Hindlimb muscle (tissue), 1 donor: ENCODE results near the gene TNS3. TPM values are rescaled to one million over a fixed set of nuclear protein-coding genes. Genes with fewer than 3 reads are reported as not detected.

ENCODE experiments used
- DNase-seq: peaks from one replicate; pipeline ENCODE4 v3.0.0-alpha.2; 2013
- polyA plus RNA-seq: library from polyadenylated mRNA; unstranded; fragments of 120-200 nt; gene quantifications from one replicate; pipeline ENCODE4 v1.2.1, GENCODE V29; 2013; ENCODE audit not compliant: insufficient read length

TNS3 gene
- polyA plus RNA-seq, 1 donor: 24.9 TPM

DNA sequence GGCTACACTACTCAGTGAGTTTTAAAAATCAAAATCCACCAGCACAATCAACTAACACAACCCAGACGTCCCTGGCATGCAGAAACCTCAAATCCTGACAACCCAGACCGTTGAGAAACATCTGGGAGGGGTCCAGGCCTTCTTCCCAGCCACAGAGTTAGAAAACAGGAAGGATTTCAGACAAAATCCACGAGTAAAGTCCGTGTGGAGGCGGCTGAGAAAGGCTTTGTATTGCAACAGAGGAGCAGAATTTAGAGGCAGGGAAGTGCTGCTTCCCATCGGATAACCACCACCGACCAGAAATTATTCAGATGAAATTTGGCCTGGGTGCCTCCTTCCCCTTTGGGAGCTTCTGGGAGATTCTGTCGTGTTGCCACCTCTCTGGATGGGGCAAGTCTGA is 61.5 kb downstream of the TNS3 start:
- no peak for DNase-seq

DNA sequence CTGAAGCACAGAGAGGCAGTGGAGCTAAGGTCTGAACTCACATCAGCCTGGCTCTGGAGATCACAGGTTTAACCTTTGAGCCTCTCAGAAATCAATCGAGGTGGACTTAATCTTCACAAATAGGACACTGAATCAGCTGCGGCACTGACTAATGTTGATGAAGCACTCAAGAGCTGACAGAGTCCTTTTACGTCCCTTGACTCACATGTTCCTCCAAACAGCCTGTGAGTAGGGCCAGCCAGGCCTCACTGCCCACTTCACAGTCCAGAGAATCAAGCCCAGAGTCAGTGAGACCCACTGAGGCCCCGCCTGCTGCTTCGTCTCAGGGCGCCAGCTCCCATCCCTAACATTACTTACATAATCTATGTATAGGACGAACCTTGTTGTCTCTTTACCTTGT is 63.1 kb downstream of the TNS3 start:
- no peak for DNase-seq

DNA sequence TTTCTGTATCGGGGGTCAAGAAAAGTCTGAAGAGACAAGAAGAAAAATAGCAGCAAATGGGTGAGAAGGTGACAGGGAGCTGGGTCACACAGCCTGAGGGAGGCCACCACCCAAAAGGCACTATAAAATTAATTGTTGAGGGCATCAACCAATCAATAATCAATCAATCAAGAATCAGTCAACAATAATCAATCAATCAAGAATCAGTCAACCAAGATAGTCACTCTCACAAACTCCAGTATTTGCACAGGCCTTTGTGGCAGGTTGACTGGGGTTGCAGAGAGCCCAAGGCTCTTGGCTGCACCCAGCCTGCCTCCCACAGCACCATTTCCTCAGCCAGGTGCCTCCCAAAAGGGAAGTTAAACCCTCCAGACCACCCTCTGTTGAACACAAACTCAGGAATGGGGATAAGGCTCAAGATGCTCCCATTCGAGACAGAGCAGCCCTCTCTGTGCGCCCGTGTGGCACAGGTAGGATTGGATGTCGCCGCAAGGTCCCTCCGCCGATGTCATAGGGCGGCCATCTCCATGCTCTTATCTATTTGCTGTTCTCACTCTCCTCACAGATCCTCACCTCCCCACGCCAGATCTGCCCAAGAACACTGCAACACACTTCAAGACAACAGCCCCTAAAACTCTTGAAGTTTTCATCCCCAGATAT is 64.0 kb downstream of the TNS3 start:
- DNase-seq: no peak

DNA sequence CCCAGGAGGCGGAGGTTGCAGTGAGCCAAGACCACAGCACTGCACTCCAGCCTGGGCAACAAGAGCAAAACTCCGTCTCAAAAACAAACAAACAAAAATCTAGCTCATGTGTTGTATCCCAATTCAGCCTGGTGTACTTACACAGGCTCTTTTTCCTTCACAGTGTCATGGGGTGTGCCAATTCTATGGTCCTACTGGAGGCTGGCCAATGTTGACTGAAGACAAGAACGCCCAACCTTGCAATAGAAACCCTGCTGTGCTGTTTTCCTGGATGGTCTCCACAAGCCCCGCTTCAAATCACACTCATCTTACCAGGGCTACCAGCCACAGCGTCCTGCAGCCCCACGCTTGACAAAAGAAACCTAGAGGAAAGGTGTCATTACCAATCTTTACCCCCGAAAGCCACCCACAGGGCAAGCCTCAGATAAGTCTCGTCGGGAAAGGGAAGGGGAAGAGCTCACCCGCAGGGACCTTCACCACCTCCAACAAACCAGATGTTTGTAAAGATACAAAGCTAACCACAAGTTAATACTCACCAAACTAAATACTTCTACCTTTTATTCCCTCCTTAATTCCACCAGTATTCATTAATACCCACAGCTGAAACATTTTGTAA is 64.8 kb downstream of the TNS3 start:
- DNase-seq: no peak

DNA sequence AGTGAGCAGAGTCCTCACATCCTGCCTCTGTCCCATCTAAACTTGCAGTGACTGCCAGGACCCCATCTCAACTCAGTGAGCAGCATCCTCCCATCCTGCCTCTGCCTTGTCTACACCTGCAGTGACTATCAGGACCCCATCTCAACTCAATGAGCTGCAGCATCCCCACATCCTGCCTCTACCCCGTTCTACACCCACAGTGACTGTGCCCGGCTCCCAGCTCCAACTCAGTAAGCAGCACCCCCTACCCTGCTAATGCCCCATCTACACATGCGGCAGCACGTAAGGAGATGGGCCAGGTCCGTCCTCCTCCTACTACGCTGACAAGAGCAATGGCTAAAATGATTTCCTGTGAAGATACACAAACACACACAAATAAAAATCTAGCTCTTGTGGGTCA is 65.5 kb downstream of the TNS3 start:
- DNase-seq: no peak

DNA sequence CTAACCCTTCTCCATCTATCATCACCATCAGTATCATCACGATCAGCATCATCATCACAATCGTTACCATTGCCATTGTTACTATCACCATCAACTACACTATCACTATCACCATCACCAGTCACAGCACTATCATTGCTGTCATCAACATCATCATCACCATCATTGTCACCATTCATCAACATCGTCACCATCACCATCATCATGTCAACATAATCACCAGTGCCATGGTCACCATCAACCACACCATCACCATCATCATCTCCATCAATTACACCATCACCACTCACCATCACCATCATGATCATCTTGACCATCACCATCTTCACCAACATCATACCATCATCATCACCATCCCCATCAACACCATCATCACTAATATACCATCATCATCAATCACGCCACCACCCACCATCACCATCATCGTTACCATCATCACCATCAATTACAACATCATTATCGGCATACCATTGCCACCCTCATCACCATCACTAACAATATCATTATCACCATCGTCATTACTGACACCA is 66.5 kb downstream of the TNS3 start:
- no peak for DNase-seq

DNA sequence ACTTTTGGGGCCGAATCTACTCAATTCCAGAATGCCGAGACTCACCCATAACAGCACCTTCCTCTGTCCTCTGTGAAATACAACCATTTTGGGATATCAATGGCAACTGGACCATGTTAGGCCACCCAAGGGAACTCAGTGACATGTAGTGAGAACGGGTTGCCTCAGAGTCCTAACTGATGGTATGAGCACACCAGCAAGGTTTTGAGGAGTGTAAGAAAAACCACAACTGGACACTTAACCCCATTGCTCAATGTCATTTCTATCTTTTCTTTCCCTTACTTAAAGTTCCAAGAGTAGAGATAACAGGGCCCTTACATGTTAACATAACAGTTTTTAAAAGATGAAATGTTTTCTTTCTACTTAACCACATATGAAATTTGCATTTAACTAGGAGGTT is 67.1 kb downstream of the TNS3 start:
- DNase-seq: no peak

DNA sequence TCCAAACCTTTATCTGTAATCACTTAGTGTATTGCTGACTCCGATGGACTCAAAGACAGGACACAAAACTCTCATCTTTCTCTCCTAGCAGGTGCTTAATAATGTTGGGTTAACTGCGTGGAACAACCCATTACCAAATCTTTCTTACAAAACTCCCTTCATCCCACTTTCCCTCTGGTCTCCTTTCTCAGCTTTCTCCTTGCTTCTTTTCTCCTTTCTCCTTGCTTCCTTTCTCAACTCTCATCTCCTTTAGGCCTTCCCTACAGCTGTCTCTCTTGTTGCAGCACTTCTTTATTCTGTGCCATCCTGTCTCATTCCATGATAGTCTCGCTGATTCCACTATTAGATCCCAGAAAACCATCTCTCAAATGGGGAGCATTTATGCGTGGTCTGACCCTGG is 67.5 kb downstream of the TNS3 start:
- no peak for DNase-seq

DNA sequence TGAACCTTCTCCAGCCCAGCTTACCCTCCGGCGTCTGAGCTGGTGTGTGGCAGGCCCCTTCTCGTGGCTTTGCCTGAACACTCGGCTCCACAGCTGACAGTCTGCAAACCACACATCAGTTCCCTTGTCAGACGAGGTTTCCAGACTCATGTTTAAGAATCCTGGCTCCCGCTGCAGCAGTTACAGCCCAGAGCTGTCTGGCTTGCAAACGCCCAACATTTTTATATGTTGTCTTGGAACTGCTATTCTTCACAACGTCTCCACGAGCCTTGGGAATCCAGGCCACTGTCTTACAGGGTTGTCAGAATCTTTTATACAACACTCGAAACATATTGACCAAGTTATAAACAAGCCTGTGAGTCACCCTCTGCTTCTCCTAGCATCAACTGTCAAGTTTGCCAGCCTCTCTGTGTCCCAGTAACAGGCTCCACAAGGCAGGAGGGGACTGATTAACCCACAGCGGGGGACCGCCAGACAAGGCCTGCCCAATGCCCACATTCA is 68.1 kb downstream of the TNS3 start:
- no peak for DNase-seq

DNA sequence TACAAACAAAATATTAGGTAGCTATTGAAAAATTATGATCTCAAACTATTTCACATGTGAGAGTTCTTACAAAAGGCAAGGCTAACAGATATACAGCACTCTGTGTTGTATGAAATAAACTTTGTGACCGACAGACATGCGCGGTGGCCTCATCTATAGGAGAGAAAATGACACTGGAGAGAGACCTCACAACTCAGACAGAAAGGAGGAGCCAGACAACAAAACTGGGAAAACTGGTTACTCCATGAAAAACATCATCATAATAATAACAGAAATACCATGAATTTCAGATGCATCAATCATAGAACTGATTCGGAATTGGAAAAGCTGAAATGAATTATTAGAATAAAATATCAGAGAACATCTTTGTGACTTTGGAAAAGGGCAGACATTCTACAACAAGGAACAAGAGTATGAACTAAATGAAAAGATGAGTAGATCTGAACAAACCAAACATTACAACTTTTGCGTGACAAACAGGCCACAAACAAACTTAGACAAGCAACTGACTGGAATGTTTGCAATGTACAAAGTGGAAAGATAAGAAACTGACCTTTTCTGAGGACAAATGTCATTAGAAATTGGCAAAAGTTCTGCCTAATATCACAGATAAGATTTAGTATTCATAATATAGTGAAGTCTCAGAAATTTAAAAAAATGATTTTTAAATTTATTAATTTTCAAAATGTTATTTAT is 69.3 kb downstream of the TNS3 start:
- DNase-seq: no peak

DNA sequence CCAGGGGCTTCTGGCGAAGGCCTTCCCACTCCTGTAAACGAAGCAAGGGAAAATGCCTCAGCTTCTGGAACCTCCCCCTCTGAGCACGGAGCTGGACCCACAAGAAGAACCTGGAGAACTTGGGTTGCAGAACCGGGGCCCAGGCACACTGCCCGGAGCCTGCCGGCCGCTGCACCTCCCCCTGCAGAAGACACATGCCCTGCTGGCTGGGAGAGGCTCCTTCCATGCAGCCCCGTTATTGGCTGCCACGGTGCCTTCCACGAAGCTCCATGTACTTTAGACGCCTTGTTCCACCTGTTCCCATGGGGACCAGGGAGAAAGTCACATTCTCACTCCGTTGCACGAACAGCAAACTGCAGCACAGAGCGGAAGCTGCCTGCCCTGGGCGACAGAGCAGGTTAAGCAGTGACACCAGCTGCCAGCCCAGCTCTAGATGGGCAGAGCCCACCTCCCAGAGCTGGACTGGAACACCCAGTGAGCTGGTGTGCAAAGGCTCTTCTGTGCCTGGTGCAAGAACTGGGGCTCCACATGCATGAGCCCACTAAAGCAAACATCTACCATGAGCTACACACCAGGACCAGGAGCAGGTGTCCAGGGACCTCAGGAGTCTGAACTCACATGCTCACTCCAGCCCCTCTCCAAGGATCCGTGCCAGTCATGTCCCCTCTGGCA is 70.1 kb downstream of the TNS3 start:
- DNase-seq: no peak

DNA sequence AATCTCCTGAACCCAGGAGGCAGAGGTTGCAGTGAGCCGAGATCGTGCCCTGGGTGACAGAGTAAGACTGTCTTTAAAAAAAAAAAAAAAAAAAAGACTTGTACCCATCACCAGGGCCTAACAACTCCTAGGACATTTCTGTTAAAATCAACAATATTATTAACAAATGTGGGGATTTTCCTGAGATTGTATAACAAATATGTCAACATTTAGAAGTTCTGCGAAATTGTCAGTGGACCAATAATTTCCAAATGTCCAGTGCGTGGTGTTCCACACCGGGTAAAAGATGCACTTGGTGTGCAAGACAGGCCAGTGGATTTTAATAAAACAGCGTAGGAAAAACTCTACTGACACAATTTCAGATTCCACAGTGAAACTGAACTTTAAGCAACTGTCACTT is 71.1 kb downstream of the TNS3 start:
- no peak for DNase-seq

DNA sequence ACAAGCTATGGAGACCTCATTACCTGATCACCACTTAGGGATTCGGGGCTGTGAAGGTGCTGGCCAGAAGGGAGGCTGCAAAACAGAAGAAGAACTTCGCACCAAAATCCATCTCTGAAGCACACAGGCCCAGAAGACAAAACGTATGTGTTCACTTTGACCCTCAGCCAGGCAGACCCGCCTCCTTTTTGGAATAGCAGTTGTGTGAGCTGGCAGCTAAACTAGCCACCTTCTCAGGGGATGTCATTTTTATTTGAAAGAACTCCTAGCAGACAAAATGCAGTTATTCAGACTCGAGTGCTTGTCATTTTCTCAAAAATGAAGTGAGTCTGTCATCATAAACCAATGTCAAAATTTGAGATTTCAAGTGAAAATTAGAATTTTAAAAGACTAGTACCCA is 71.7 kb downstream of the TNS3 start:
- no peak for DNase-seq

DNA sequence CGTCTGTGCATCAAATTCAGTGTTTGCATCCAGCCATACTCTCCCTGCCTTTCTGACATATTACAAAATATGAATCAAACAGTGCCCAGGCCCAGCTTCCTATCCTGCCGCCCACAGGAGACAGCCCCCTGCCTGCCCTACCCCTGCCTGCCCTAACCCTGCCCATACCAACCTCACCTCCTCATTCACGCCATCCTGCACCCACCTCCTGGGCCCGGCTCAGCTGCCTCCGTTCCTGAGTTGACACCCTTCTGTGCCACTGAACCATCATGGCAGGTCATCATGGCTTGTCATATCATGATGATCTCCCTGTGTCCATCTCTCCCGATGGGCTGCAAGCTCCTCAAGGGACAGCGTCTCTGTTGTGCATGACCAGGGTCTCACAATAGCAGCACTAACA is 72.3 kb downstream of the TNS3 start:
- DNase-seq: no peak

DNA sequence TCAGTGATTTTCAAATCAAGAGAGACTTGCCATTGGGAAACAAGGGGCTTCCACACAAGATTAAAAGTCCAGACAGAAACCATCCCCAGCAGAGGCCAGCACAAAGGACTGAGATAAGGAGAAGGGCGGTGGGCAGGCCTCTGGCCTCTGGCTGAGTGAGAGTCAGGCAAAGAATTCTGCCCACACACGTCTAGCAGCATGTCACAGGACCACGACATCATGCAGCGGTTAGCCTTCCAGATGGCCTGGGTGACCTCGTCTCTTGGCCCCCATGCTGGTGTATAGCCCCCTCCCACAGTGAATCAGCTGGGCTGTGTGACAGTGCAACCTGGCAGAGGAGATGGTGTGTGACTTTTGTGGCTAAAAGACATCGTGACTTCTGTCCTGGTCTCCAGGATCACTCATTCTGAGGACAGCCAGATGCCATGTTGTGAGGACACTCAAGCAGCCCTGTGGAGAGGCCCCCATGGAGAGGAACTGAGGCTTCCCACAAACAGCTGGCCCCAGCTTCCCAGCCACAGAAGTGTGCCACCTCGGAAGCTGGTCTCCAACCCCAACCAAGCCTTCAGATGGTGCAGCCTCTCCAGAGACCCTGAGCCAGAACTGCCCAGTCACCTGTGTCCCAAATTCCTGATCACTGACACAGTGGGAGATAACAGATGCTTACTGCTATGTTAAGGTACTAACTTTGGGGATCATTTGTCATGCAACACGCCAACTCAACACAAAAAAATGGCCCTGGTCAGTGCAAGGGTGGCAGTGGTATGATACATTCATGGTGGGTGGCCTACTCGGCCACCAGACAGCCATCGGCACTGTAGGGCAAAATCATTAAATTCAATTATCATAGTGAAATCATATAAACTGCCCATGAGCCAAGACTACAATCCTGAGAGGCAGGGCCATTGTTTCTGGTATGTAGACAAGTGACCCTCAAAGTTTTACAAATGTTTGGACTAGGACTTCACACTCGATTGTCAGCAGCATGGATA is 73.2 kb downstream of the TNS3 start:
- DNase-seq: no peak

DNA sequence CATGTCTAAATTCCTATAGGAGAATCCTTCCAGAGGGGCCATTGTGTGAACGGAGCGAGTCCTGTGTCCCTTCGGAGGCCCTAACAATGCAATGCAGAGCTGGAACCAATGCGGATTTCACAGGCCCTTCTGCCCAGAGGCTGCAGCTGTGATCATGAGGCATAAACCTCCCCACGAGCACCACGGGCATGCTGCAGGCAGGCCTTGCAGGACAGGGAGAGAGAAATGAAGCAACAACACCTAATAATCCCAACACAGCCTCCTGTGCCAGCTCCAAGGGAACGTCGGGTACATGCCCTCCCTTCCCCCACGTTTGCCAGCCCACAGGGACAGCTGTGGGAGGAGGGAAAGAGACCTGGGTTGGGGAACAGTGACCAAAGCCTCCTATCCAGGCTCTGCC is 74.4 kb downstream of the TNS3 start:
- DNase-seq: no peak

DNA sequence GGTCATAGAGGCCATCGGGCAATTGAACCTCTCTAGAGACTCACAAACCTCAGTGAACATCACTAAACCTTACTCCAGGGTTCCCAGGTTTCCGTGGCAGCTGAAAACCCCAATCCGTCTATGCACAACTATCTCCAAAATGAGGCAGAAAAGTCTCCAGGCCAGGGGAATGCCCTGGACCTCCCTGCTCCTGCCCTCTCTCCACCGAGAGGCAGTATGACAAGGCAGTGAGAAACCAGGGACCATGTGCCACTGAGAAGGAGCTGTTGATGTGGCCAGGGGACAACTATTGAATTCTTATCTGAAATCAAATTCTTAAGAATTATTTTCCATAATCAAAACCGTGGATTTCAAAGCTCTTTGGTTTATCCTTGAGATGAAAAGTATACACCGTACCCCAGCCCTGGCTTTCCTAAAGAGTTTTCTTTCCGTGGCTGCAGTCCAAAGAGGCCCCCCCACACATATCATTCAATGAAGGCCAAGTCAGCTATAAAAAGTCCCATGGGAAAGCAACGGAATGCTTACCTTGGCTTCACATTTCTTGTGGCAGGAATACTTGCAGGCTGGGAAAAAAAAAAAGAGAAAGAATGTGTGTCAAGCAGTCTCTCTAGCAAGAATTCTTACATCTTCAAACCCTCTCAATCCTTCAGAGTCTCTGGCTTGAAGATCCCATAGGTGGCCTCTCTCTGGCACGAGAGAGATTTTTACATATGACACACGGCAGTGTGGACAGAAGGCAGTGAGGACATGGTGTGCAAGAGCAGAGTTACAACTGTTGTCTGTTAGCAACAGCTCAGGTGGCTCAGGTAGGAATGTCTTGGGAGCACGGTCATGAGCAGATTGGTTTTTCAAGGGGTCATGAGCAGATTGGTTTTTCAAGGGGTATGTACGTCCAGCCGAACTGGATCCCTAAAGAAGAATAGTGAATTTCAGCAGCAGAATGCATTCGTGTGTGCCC is 75.2 kb downstream of the TNS3 start:
- DNase-seq: no peak

DNA sequence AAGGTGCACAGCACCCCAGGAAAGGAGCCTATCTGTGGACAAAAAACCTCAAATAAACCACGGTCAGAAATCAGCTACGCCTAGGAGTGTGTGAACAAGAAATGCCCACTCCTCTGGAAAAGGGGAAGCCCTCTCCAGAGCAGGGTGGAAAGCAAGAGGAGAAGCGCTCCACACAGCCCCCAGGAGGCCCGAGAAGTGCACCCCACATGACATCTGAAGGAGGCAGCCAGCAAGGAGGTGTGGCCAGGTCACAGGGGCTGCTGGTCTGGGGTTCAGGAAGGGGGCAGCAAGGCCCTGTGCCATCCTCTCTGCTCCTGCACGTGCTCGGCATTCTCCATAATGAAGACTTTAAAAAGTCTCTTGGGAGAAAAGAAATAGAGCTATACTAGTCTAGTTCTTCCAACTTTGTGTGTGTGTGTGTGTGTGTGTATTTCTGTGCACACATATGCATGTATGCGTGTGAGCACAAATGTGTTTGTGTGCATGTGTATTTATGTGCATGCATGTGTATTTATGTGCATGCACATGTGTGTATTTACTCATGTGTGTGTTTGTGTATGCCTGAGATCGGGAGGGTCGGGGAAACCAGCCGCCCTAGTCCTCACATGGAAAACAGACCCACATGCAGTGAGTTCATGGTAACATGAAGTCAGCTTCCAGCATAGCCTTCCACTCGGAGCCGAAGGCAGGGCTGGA is 76.5 kb downstream of the TNS3 start:
- no peak for DNase-seq

DNA sequence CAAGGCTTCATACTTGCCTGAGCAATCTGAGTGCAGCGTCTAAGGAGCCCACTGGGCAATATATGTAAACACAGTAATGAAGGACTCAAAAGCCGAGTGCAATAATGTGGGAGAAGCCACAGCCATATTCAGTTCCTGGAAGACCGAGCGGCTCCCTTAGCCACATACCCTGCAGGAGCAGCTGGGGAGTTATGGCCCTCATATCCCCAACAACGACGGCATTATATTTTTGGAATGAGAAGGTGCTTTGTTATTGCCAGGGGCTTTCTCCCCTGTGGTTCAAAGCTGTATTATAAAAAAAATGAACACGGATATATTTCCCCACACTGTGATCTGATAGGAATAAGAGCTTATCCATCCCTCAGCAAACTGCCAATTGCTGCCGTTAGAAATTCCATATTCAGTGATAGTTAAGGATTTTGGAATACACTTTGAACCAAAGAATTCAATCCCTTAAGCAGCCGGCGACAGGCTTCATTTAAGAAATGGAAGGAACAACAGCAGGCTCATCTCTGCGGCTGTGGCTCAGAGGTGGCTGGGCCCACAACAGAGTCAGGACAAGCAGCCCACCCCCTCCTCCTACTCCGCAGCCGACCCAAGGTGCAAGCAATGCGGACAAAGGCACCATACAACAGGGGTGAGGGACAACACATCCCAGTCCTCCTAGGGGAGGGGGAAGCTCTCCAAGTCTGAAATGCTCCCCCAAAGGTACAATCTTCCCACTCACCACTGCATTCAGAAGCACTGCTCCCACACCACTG is 77.2 kb downstream of the TNS3 start:
- no peak for DNase-seq
